ENCODE measurements around the gene NCK2.

Gene NCK2
- 84.0 to 140 (median 118) reads per million in 9 experiments for total RNA-seq

- peaks cover 59 to 69% of the 10 kb centered on the region in 2 donors for H3K4me1 Mint-ChIP-seq (ENCODE audit: low read depth in 2 of 2)
- peaks cover 0 to 2% of the 10 kb centered on the region in 2 donors for H3K9me3 Mint-ChIP-seq
- H3K27ac Mint-ChIP-seq = peak within 1 kb of the TSS; percentile 98 to 99
- ATAC-seq (replicated peaks) (peak; percentile 26), DNase-seq (no peak)
- peaks cover 47% of the 10 kb centered on the region for H3K36me3 Mint-ChIP-seq (ENCODE audit: insufficient read depth)
- peak within 1 kb of the TSS; percentile 96 to 98 for H3K4me3 Mint-ChIP-seq
- H3K27me3 Mint-ChIP-seq = no peaks in the 10 kb centered on the region
Observed at GRCh38 chr2:105744909-105745853, at the start of gene NCK2. NCK2 (plus strand) TSS chr2:105744912; CDS start chr2:105855064, 110,152 bp downstream.

DNA sequence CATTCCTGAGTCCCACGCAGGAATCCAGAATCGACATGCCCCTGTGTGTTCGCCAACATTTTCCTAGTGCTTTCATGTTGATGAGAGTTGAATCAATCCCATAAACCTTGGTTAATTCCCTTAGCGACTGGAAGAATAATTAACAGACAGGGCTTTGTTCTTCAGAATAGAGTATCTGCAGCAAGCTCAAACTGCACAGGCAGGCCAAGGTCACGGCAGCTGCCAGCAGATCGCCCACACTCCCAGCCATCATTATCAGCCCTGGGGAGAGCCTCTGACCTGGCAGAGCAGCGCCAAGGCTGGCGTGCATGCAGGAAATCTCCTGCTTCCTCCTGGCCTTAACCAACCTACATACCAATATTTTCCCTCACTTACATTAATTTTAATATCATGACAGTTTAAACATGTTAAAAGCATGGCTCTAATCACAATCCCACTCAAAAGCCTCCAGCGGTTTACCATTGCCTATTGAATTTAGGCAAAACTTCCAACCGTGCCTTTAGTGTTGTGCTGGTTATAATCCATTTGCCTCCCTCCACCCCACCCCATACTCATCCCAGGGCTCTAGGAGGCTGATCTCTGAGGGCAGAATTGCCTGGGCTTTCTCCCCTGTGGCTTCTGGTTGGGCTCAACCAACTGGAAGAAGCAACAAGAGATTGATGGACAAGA lies 46.8 kb upstream of the NCK2 start:
- Mint-ChIP-seq H3K36me3 (ENCODE audit: insufficient read depth) (peaks cover 2% of the 10 kb centered on the region), H3K4me1 (ENCODE audit: low read depth in 2 of 2) (no peaks in the 10 kb centered on the region), H3K4me3 (no peak overlapping the region), H3K27me3 (peaks cover 38 to 67% of the 10 kb centered on the region in 2 donors), H3K9me3 (peaks cover 0 to 2% of the 10 kb centered on the region in 2 donors), H3K27ac (no peak overlapping the region)
- DNase-seq (no peak), ATAC-seq (replicated peaks) (no peak)

DNA sequence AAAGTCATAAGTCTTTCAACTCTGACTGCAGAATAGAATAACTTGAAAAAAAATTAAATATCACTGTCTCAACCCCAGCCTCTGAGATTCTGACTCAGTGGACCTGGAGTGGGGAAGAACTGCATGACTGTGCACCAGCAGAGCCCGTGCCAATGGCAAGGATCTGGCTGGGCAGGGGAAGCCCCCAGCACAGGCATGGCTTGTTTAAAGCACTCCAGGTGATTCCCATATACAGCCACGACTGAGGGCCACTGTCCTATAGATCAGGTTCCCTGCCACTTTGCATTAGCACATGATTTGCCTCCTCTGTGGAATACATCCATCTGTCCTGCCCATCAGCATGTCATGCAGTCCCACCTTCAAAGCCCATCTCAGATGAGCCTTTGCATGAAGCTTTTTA lies 45.9 kb upstream of the NCK2 start:
- Mint-ChIP-seq H3K27ac (no peak overlapping the region), H3K9me3 (peaks cover 0 to 2% of the 10 kb centered on the region in 2 donors), H3K4me1 (ENCODE audit: low read depth in 2 of 2) (no peaks in the 10 kb centered on the region), H3K27me3 (peaks cover 47 to 65% of the 10 kb centered on the region in 2 donors), H3K4me3 (no peak overlapping the region), H3K36me3 (ENCODE audit: insufficient read depth) (no peaks in the 10 kb centered on the region)
- no peak for ATAC-seq (replicated peaks)
- DNase-seq = no peak

DNA sequence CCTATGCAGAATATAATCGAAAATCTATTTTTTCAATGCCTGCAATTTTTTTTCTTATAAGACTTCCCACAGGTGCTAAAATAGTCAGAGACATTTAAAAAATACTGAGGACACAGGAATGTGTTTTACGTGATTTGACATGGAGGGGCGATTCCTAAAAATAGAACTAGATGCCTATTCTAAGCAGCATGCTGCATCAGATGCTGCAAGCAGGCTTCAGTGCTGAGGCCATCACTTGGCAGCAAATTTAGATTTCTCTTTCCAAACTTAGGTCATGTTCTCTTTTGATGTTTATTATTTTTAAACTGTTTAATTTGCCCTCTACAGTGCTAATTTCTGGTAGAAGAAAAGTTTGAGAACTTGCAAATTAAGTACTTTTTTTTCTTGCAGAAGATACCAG lies 43.7 kb upstream of the NCK2 start:
- no peak overlapping the region for H3K27ac Mint-ChIP-seq
- H3K4me1 Mint-ChIP-seq (ENCODE audit: low read depth in 2 of 2) = no peaks in the 10 kb centered on the region
- H3K4me3 Mint-ChIP-seq = no peak overlapping the region
- H3K9me3 Mint-ChIP-seq = no peaks in the 10 kb centered on the region
- no peaks in the 10 kb centered on the region for H3K36me3 Mint-ChIP-seq (ENCODE audit: insufficient read depth)
- DNase-seq = no peak
- no peak for ATAC-seq (replicated peaks)
- H3K27me3 Mint-ChIP-seq = peaks cover 39 to 43% of the 10 kb centered on the region in 2 donors

GRCh38 chr2:105708697-105709096 lies 36.0 kb upstream of the NCK2 start:
- ATAC-seq (replicated peaks) (no peak), DNase-seq (no peak)
- H3K36me3 Mint-ChIP-seq (ENCODE audit: insufficient read depth) = no peaks in the 10 kb centered on the region
- H3K4me3 Mint-ChIP-seq = no peak overlapping the region
- no peak overlapping the region for H3K27ac Mint-ChIP-seq
- H3K27me3 Mint-ChIP-seq = peaks cover 2 to 16% of the 10 kb centered on the region in 2 donors
- H3K9me3 Mint-ChIP-seq = no peaks in the 10 kb centered on the region
- H3K4me1 Mint-ChIP-seq (ENCODE audit: low read depth in 2 of 2) = no peaks in the 10 kb centered on the region

- Mint-ChIP-seq H3K4me1 (ENCODE audit: low read depth in 2 of 2) (no peaks in the 10 kb centered on the region), H3K27me3 (peaks cover 7 to 41% of the 10 kb centered on the region in 2 donors), H3K4me3 (no peak overlapping the region), H3K9me3 (no peaks in the 10 kb centered on the region), H3K27ac (no peak overlapping the region), H3K36me3 (ENCODE audit: insufficient read depth) (no peaks in the 10 kb centered on the region)
- DNase-seq (no peak), ATAC-seq (replicated peaks) (no peak)
Observed at GRCh38 chr2:105711394-105711793, 33.3 kb upstream of the NCK2 start.

DNA sequence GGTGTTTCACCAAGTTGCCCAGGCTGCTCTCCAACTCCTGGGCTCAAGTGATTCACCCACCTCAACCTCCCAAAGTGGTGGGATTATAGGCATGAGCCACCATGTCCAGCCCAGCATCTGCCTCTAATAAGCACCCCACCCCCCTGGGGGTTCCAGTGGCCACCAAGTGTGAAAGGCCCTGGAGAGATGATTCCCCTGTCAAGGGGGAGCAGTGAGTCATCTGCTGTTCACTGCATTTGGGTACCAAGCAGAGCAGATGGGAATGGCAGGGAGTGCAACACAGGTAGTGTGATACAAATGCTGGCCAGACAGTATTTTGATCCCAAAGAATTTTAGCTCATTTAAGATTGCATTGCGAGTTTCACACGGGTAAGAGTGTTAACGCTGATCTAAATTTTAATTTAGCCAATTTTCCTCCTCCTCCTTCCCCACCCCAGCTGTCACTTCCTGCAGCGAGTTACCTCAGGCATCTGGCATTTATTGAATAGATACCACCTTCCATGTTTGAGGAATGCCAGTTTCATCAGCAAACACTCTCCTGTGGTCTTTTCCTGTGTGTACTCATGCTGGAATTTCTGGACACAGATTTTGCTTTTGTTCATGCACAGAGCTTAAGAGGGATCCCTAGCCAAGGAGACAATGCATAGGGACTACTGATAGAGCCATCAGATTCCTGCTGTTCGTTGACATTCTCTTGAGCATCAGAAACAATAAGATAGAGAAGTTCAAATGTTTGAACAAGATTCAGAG lies 32.4 kb upstream of the NCK2 start:
- Mint-ChIP-seq H3K36me3 (ENCODE audit: insufficient read depth) (no peaks in the 10 kb centered on the region), H3K4me3 (no peak overlapping the region), H3K9me3 (no peaks in the 10 kb centered on the region), H3K4me1 (ENCODE audit: low read depth in 2 of 2) (no peaks in the 10 kb centered on the region), H3K27ac (no peak overlapping the region), H3K27me3 (peaks cover 7 to 41% of the 10 kb centered on the region in 2 donors)
- ATAC-seq (replicated peaks) (no peak), DNase-seq (no peak)

- no peaks in the 10 kb centered on the region for H3K9me3 Mint-ChIP-seq
- no peak for ATAC-seq (replicated peaks)
- DNase-seq = no peak
- peaks cover 7 to 45% of the 10 kb centered on the region in 2 donors for H3K27me3 Mint-ChIP-seq
- no peaks in the 10 kb centered on the region for H3K4me1 Mint-ChIP-seq (ENCODE audit: low read depth in 2 of 2)
- no peak overlapping the region for H3K4me3 Mint-ChIP-seq
- H3K36me3 Mint-ChIP-seq (ENCODE audit: insufficient read depth) = no peaks in the 10 kb centered on the region
- no peak overlapping the region for H3K27ac Mint-ChIP-seq
Observed at GRCh38 chr2:105712981-105713596, 31.6 kb upstream of the NCK2 start.

DNA sequence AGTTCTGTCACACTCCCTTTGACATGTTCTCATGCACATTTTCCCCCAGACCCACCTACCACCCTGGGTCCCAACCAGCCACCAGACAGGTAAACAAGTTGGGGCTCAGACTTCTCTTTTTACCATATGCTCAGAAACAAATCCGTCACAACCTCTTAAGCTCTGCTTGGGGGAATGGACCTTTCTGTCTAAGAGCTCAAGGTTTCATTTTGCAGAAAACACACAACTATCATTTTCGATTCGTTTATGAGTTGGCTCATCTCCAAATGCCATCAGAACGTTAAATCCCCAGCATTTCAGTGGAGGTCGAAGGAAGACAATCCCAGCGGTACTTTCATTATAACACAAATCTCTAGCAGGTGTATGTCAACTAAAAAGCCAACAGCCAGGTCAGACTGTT lies 30.6 kb upstream of the NCK2 start:
- ATAC-seq (replicated peaks) (no peak), DNase-seq (no peak)
- Mint-ChIP-seq H3K27me3 (peaks cover 15 to 56% of the 10 kb centered on the region in 2 donors), H3K9me3 (no peaks in the 10 kb centered on the region), H3K27ac (no peak overlapping the region), H3K36me3 (ENCODE audit: insufficient read depth) (no peaks in the 10 kb centered on the region), H3K4me1 (ENCODE audit: low read depth in 2 of 2) (no peaks in the 10 kb centered on the region), H3K4me3 (no peak overlapping the region)

DNA sequence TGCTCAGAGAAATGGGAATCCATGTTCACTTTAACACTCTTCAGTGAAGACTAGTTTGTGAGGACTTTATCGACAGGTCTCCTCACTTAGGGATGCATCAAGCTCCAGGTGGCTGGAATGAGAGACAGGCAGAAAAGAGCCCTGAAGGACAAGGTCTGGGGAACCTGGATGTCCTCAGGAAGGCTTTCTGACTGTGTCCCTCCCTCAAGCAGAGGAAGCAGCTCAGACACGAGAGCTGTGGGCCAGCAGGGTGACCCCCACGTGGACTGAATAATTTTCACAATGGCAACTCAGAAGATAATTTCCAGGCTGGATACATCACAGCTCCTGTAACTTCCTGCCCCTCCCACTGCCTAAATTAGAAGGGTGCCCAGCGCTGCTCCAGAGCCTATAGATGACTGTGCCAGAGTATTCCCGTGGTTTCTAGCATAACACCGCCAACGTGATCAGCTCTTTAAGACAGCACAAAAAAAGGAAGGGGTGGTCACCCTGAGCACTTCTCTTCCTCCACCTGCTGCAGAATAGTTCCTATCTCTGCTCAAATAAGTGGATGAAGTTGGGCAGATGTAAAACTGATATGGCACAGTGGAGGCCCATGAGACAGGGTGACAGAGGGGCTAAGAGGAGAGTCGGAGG lies 25.7 kb upstream of the NCK2 start:
- Mint-ChIP-seq H3K27ac (no peak overlapping the region), H3K36me3 (ENCODE audit: insufficient read depth) (no peaks in the 10 kb centered on the region), H3K4me3 (no peak overlapping the region), H3K27me3 (peaks cover 18 to 41% of the 10 kb centered on the region in 2 donors), H3K4me1 (ENCODE audit: low read depth in 2 of 2) (peaks cover 0 to 5% of the 10 kb centered on the region in 2 donors), H3K9me3 (no peaks in the 10 kb centered on the region)
- no peak for ATAC-seq (replicated peaks)
- no peak for DNase-seq

DNA sequence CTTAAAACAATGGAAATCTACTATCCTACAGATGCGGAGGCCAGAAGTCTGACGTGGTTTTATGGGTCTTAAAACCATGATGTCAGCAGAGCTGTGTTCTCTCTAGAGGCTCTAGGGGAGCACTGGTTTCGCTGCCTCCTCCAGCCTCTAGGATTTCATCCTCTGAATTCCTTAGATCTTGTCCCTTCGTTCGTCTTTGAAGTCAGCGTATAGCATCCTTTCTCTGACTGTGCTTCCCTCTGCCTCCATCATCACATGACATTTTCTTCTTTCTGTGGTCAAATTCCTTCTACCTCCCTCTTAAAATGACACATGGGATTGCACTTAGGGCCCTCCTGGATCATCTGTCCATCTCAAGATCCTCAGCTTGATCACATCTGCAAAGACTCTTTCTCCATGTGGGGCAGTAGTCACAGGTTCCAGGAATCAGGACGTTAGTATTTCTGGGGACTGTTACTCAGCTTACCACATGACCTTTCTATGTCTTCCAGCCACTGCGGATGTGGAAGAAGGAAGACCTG lies 22.7 kb upstream of the NCK2 start:
- Mint-ChIP-seq H3K9me3 (peaks cover 2 to 6% of the 10 kb centered on the region in 2 donors), H3K27ac (no peak overlapping the region), H3K36me3 (ENCODE audit: insufficient read depth) (no peaks in the 10 kb centered on the region), H3K27me3 (peaks cover 11 to 19% of the 10 kb centered on the region in 2 donors), H3K4me1 (ENCODE audit: low read depth in 2 of 2) (peaks cover 0 to 5% of the 10 kb centered on the region in 2 donors), H3K4me3 (no peak overlapping the region)
- DNase-seq (no peak), ATAC-seq (replicated peaks) (no peak)

DNA sequence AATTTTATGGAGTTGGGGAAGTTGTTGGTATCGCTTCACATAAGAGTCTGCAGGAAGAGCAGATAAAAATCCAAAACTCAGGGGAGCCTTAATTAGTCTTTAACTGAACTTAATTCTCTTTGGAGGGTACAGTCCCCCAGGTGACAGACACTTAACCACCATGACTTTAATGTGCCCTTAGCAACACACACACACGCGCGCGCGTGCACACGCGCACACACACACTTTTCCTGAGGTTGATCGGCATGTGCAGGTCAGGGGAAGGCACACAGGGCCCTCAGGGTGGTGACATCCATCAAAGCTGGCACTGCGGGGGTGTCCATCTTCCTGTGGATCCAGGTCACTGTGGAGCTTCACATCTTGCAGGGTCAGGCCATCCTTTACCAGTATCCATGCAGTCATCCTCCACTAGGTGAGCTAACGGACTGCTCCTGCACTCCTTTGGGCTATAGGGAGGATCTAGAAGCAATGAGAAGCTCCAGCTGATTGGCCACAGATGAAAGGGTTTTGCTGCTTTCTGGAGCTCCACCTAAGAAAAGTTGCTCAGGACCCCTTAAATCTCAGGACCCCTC lies 21.9 kb upstream of the NCK2 start:
- peaks cover 11 to 18% of the 10 kb centered on the region in 2 donors for H3K27me3 Mint-ChIP-seq
- H3K36me3 Mint-ChIP-seq (ENCODE audit: insufficient read depth) = no peaks in the 10 kb centered on the region

More for the DNA sequence above, 21.9 kb upstream of the NCK2 start:
- peaks cover 0 to 5% of the 10 kb centered on the region in 2 donors for H3K4me1 Mint-ChIP-seq (ENCODE audit: low read depth in 2 of 2)
- DNase-seq = no peak
- H3K27ac Mint-ChIP-seq = no peak overlapping the region
- ATAC-seq (replicated peaks) = no peak
- peaks cover 2 to 8% of the 10 kb centered on the region in 2 donors for H3K9me3 Mint-ChIP-seq
- no peak overlapping the region for H3K4me3 Mint-ChIP-seq

Data from effector memory CD8-positive, alpha-beta T cell (primary cell).